PC-3 (cell line): ENCODE measurements around the gene TACC2.

Experiments
- CTCF ChIP-seq: fragments of 300-600 bp; sonication (generic); conservative IDR thresholded peaks from 2 replicates; pipeline ENCODE4 v1.5.1; 2017; ENCODE audit warnings: antibody characterized with exemption, low read depth, mild to moderate bottlenecking, low read length
- EZH2 ChIP-seq: fragments of 300-600 bp; sonication (generic); IDR thresholded peaks from one replicate; pipeline ENCODE4 v1.6.1; 2017; ENCODE audit warnings: antibody characterized with exemption, mild to moderate bottlenecking, low read length; ENCODE audit not compliant: unreplicated experiment
- EZH2phosphoT487 ChIP-seq: fragments of 300-600 bp; sonication (generic); IDR thresholded peaks from 2 replicates; pipeline ENCODE4 v1.6.1; 2018; ENCODE audit warnings: mild to moderate bottlenecking, antibody characterized with exemption, low read length, borderline replicate concordance

DNA sequence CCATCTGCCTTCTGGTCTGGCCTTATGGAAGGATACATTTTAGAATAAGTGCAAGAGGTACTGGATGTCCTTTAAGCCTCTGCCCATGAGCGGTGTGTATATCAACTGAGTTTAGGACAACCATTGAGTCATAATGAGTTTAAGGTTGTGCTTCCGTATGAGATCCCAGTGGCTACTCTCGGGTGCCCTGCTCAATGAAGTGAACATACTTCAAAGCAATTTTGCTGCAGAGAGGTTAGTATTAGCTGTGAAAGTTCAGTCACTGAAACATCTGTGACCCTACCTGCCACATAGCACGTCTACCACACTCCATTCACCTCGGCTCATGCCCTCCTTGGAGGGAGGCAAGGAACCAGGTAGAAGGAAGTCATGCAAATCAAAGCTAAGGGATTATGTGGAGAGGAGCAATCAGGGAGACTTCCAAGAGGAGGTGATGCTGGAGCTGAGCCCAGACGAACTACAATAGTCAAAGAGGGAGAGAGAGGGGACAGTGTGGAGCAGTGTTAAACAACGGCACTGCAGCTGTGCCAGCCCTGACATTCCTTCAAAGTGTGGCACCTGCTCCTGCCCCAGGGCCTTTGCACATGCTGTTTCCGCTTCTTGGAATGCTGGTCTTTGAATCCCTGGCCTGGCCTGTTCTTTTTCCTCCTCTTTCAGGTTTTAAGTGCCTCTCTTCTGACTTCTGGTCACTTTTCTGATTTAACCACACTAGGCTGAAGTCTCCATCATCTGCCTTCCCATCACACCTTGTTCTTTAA is 307.6 kb downstream of the TACC2 start:
- TF ChIP-seq CTCF: no peak
- no peak for TF ChIP-seq EZH2
- no peak for TF ChIP-seq EZH2phosphoT487
